GM12864 (cell line): Measurements from ENCODE around the gene PFKFB1.

Experiments used
- DNase-seq: peaks from one replicate; pipeline ENCODE4 v3.0.0-alpha.2; 2011; ENCODE audit warnings: low read depth
- H3K4me3 ChIP-seq: 2 replicates; pipeline ENCODE4 v1.5.1; 2011; ENCODE audit warnings: mild to moderate bottlenecking, low read depth, low read length, control low read depth
- CTCF ChIP-seq: IDR thresholded peaks from 2 replicates; pipeline ENCODE4 v1.5.1; 2011; ENCODE audit warnings: low read depth, mild to moderate bottlenecking, moderate library complexity, low read length, control low read depth, inconsistent platforms; ENCODE audit errors: missing control alignments

PFKFB1 gene

GRCh38 chrX:55028611-55029010 is 34.6 kb upstream of the PFKFB1 start:
- no peak overlapping the region for H3K4me3 ChIP-seq
- no peak for TF ChIP-seq CTCF
- DNase-seq: no peak

GRCh38 chrX:55028040-55028439 is 34.1 kb upstream of the PFKFB1 start:
- H3K4me3 ChIP-seq: no peak overlapping the region
- no peak for DNase-seq
- no peak for TF ChIP-seq CTCF

DNA sequence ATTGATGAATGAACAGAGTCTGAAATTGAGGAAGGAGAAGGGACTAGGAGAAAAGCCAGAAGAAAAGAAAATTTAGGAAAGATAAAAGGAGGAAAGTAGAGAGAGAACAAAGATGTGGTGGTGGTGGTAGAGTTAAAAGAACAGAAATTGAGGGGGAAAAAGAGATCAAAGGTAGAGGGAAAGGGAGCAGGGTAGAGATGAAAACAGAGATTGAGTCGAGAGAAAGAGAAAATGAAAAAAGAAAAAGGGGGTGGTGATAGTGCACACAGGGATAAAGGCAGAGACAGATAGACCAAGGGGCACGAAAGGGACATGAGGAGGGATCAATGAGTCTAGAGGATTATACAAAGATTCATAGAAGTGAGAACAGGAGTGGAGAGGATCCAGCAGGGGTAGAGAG is 32.9 kb upstream of the PFKFB1 start:
- H3K4me3 ChIP-seq: no peak overlapping the region
- no peak for TF ChIP-seq CTCF
- no peak for DNase-seq

DNA sequence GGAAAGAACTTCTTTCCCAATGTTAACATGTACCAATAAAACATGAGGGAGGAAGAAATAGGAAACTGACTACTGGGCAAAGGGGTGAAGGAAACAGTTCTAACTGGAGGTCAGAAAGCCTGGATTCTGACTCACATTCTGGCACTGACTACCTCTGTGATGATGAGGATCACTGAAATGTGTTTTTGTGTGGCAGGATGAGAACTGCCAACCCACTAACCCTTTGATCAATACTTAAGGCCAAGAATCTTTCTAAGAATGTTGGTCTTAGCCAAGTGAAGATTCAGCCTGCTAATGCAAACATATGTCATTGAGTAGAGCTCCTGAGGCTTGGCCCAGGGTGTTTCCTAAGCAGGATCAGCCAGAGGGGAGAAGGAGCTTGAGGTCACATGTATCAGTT is 32.2 kb upstream of the PFKFB1 start:
- no peak overlapping the region for H3K4me3 ChIP-seq
- DNase-seq: no peak
- TF ChIP-seq CTCF: no peak

GRCh38 chrX:55014897-55015299 is 20.9 kb upstream of the PFKFB1 start:
- DNase-seq: no peak
- no peak for TF ChIP-seq CTCF
- no peak overlapping the region for H3K4me3 ChIP-seq

DNA sequence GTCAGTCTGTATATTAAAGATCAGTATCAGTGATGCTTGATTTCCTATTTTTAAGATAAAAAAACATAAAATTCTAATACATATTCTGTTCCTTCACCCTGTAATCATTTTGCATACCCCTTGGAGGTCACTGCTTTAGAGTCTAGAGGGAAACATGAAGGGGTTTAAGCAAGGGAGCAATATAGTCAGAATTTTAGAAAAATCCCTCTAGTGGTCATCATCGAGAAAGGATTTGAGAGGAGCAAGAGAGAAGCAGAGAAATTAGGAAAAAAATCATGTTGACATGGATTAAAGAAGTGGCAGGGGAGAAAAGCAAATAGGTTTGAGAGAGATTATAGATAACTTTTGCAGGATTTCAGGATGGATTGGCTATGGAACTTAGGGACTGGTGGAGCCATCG is 17.3 kb upstream of the PFKFB1 start:
- TF ChIP-seq CTCF: peak; percentile 22
- no peak for DNase-seq
- H3K4me3 ChIP-seq: no peak overlapping the region

DNA sequence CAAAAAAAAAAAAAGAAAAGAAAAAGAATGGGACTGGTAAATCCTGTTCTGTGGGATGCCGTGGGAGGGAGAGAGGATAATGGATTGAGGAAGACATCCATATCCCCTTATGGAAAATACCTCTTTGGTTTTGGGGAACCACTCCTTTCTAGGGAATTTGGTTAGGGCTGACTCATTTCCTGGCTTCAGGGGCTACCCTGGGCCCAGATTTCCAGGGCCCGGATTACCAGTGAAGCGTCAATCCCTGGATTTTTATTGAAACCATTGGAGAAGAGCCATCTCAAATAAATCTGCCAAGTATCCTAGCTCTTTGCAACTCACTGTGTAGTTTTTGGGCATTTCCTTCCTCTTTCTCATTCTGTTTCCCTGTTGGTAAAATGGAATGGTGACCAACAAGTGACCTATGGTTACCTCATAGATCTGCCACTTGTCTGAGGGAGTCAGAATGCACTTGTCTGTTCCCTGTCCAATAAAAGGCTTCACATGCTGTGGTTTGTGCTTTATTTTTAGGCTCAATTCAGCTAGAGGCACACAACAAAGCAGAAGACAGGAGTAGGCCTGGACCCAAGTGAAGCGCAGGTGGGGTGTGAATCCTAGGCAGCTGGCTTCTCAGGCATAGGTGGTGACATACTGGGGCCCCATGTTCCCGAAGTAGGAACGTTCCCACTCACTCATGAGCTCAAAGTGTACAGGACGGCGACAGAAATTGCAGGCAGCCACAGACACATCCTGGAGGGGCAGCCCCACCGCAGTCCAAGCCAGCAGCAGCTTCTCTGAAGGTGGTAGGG is 14.8 kb upstream of the PFKFB1 start:
- no peak for TF ChIP-seq CTCF
- no peak overlapping the region for H3K4me3 ChIP-seq
- DNase-seq: no peak
